ENCODE measurements around the gene FGF14. TPM values are rescaled to one million over a fixed set of nuclear protein-coding genes. Genes with fewer than 3 reads are reported as not detected.
A peak's percentile ranks its signal among the peaks of the same experiment; 100 is the strongest.

Gene FGF14
- total RNA-seq, 1 experiment from 2014 or later, result 0.22 TPM

- Mint-ChIP-seq H3K36me3 (ENCODE audit: insufficient read depth in 1 of 3, low read depth in 3 of 3) (no peaks in the 10 kb centered on the region), H3K9me3 (no peaks in the 10 kb centered on the region), H3K27ac (no peak overlapping the region), H3K4me3 (peak overlapping the region; percentile 65 to 86), H3K4me1 (peaks cover 27 to 28% of the 10 kb centered on the region in 2 experiments), H3K27me3 (ENCODE audit: low read depth) (peaks cover 76% of the 10 kb centered on the region)
- H3K9ac ChIP-seq (ENCODE audit: extremely low read depth, insufficient read length, low read length), result peak overlapping the region; percentile 12
- H2BK15ac ChIP-seq (ENCODE audit: low read depth, low read length), result no peak overlapping the region
- H3K4ac ChIP-seq (ENCODE audit: low read depth, low read length), result no peak overlapping the region
- peak; percentile 26; the same call in 2 of the 3 replicates for TF ChIP-seq CTCF (conservative IDR thresholded peaks at IDR 0.05)
- no peak overlapping the region for H2AK5ac ChIP-seq (ENCODE audit: insufficient read length, low read length)
- no peak overlapping the region for H3K18ac ChIP-seq (ENCODE audit: insufficient read length, low read depth, low read length)
- no peaks in the 10 kb centered on the region for H4K20me1 ChIP-seq (ENCODE audit: control insufficient read depth, insufficient read depth, insufficient read length)
- H3K4me2 ChIP-seq (ENCODE audit: insufficient read depth, insufficient read length, low read length), result peak overlapping the region; percentile 95
- peaks cover 4% of the 10 kb centered on the region for H3K4me1 ChIP-seq (ENCODE audit: insufficient read depth, low read length)
- H3K23ac ChIP-seq (ENCODE audit: insufficient read length, low read depth, low read length), result no peak overlapping the region
- no peaks in the 10 kb centered on the region for H3K79me1 ChIP-seq (ENCODE audit: insufficient read depth, low read depth, low read length, poor library complexity, severe bottlenecking)
- no peak overlapping the region for H4K8ac ChIP-seq (replicated peaks; ENCODE audit: insufficient read length, low read depth, low read length)
- no peak overlapping the region for H4K5ac ChIP-seq (ENCODE audit: insufficient read length, low read depth, low read length)
- peaks cover 12% of the 10 kb centered on the region; the same call in 1 of the 2 replicates for H3K27me3 ChIP-seq (ENCODE audit: insufficient read depth, low read length)
- DNase-seq, result peak; percentile 50
- H4K91ac ChIP-seq (ENCODE audit: insufficient read length, low read depth, low read length), result no peak overlapping the region
- peaks cover 26% of the 10 kb centered on the region for H3K23me2 ChIP-seq (ENCODE audit: insufficient read length, low read depth, low read length, poor library complexity, severe bottlenecking)
- no peak overlapping the region for H2BK120ac ChIP-seq (ENCODE audit: low read depth, low read length, poor library complexity, severe bottlenecking)
- H3K56ac ChIP-seq (ENCODE audit: insufficient read length, low read depth, low read length), result no peak overlapping the region
- no peak overlapping the region for H3T11ph ChIP-seq (ENCODE audit: low read length)
- no peak overlapping the region for H2BK12ac ChIP-seq (ENCODE audit: insufficient read length, low read depth, low read length)
- H2BK5ac ChIP-seq (ENCODE audit: insufficient read length, low read length), result no peak overlapping the region
- H3K9me3 ChIP-seq (ENCODE audit: control insufficient read depth, low read depth, low read length), result no peaks in the 10 kb centered on the region
- 0 out of 2 replicates have a peak overlapping the region, but pooled peaks have one; percentile 46 for H3K14ac ChIP-seq (ENCODE audit: insufficient read depth, low read length)
- H2AFZ ChIP-seq (ENCODE audit: low read length), result no peak overlapping the region
- WGBS (ENCODE audit: extremely low coverage, insufficient read length, low lambda C conversion rate), result no CpG with 5 or more reads among the region's 58 CpGs
- no peak overlapping the region for H3K27ac ChIP-seq (ENCODE audit: insufficient read length, low read depth, low read length)
- H2BK20ac ChIP-seq (ENCODE audit: low read depth, low read length, poor library complexity, severe bottlenecking), result no peak overlapping the region
- no peaks in the 10 kb centered on the region for H3K79me2 ChIP-seq (ENCODE audit: insufficient read depth, low read length)
Measured at GRCh38 chr13:102399791-102400674, 1.8 kb downstream of the FGF14 start.

Measured in H9 (cell line).